BJ (cell line): ENCODE measurements around the gene TBCCD1. TPM values are rescaled to one million over a fixed set of nuclear protein-coding genes. Genes with fewer than 3 reads are reported as not detected.

Source experiments
- CTCF ChIA-PET: fragments of 350-600 bp; formaldehyde crosslinking; extraction: SDS; loops from one replicate; lab custom pipeline; 2021; ENCODE audit warnings: antibody characterized with exemption, inconsistent platforms; lab: Yijun Ruan, JAX
- POLR2A ChIA-PET: fragments of 300-600 bp; sonication (Branson Sonifier 250); formaldehyde crosslinking; extraction: SDS; loops from one replicate; lab custom pipeline; 2021; ENCODE audit warnings: antibody characterized with exemption; lab: Charles Lee
- DNase-seq: peaks from one replicate; pipeline ENCODE4 v3.0.0-alpha.2; 2011; ENCODE audit warnings: low read depth
- H3K27me3 ChIP-seq: 2 replicates; pipeline ENCODE4 v1.6.0; 2011; ENCODE audit warnings: low read length; ENCODE audit not compliant: control insufficient read depth, insufficient read depth
- H3K36me3 ChIP-seq: 2 replicates; pipeline ENCODE4 v1.5.1; 2011; ENCODE audit warnings: low read length; ENCODE audit not compliant: control insufficient read depth, insufficient read depth
- H3K4me3 ChIP-seq: 2 replicates; pipeline ENCODE4 v1.5.1; 2011; ENCODE audit warnings: low read depth, mild to moderate bottlenecking, control low read depth, low read length
- CTCF ChIP-seq: IDR thresholded peaks from 2 replicates; pipeline ENCODE4 v1.5.1; 2011; ENCODE audit warnings: low read depth, mild to moderate bottlenecking, control low read depth, inconsistent platforms, low read length, moderate library complexity; ENCODE audit not compliant: insufficient read depth
- polyA plus RNA-seq: library from polyadenylated mRNA; depleted of rRNA; stranded (reverse); fragments of >200 nt; gene quantifications from 2 replicates; pipeline ENCODE4 v1.2.3, GENCODE V29; 2011

Gene TBCCD1
- polyA plus RNA-seq, 1 experiment, result 8.3 TPM

GRCh38 chr3:186564586-186564985 lies 2.6 kb downstream of the TBCCD1 start:
- POLR2A ChIA-PET, result no interaction called here
- DNase-seq, result no peak
- no peak for TF ChIP-seq CTCF
- Histone ChIP-seq H3K36me3 (no peaks in the 10 kb centered on the region), H3K4me3 (no peak overlapping the region), H3K27me3 (no peaks in the 10 kb centered on the region)
- CTCF ChIA-PET, result interaction anchor here (0.6 to 1.5 kb wide), 3 partner anchors 10 to 53 kb away, joined by 3 to 5 read pairs (median 4); no protein-coding TSS in a partner anchor

GRCh38 chr3:186552408-186553031 lies 14.6 kb downstream of the TBCCD1 start:
- CTCF ChIA-PET, result no interaction called here

GRCh38 chr3:186551387-186551786 lies 15.8 kb downstream of the TBCCD1 start:
- DNase-seq, result no peak
- POLR2A ChIA-PET, result no interaction called here
- no peaks in the 10 kb centered on the region for H3K27me3 ChIP-seq
- peaks cover 4% of the 10 kb centered on the region; the same call in 1 of the 2 replicates for H3K36me3 ChIP-seq
- no peak for TF ChIP-seq CTCF
- CTCF ChIA-PET, result interaction anchor here (1.2 kb wide), 1 partner anchor 13 kb away, joined by 3 read pairs; no protein-coding TSS in a partner anchor
- H3K4me3 ChIP-seq, result no peak overlapping the region

More at GRCh38 chr3:186552408-186553031, 14.6 kb downstream of the TBCCD1 start:
- no peak for DNase-seq
- Histone ChIP-seq H3K36me3 (peaks cover 6% of the 10 kb centered on the region; the same call in 1 of the 2 replicates), H3K4me3 (no peak overlapping the region), H3K27me3 (no peaks in the 10 kb centered on the region)
- TF ChIP-seq CTCF, result no peak
- POLR2A ChIA-PET, result no interaction called here

GRCh38 chr3:186549497-186549896 lies 17.6 kb downstream of the TBCCD1 start:
- no peaks in the 10 kb centered on the region for H3K36me3 ChIP-seq
- no peak for DNase-seq
- H3K4me3 ChIP-seq, result no peak overlapping the region
- ChIA-PET POLR2A (no interaction called here), CTCF (interaction anchor here (0.7 to 1.7 kb wide), 3 partner anchors 9 to 532 kb away, joined by 3 to 7 read pairs (median 4); no protein-coding TSS in a partner anchor)
- H3K27me3 ChIP-seq, result no peaks in the 10 kb centered on the region
- TF ChIP-seq CTCF, result no peak

GRCh38 chr3:186544281-186544680 lies 22.9 kb downstream of the TBCCD1 start, which contains the start of gene CRYGS:
Gene CRYGS, minus strand, starts transcription at chr3:186544380. Its CDS starts 54 bp downstream, at chr3:186544326.
- ChIA-PET CTCF (no interaction called here), POLR2A (no interaction called here)
- DNase-seq, result no peak
- TF ChIP-seq CTCF, result no peak
- Histone ChIP-seq H3K27me3 (no peaks in the 10 kb centered on the region), H3K4me3 (no peak within 1 kb of the TSS), H3K36me3 (no peaks in the 10 kb centered on the region)
